HEK293T (cell line): ENCODE results near the gene MORN5.

Experiments used
- CTCF ChIA-PET: fragments of 350-600 bp; formaldehyde crosslinking; extraction: SDS; loops from one replicate; lab custom pipeline; 2021; ENCODE audit warnings: antibody characterized with exemption, inconsistent platforms; lab: Yijun Ruan, JAX
- POLR2A ChIA-PET: fragments of 350-600 bp; formaldehyde crosslinking; extraction: SDS; loops from one replicate; lab custom pipeline; 2020; ENCODE audit warnings: antibody characterized with exemption, inconsistent platforms; lab: Yijun Ruan, JAX
- DNase-seq: peaks from one replicate; pipeline ENCODE4 v3.0.0; 2012; ENCODE audit warnings: mixed read lengths; ENCODE audit errors: extremely low spot score
- ARNT ChIP-seq: fragments of 450-650 bp; IDR thresholded peaks from 2 replicates; pipeline ENCODE4 v1.6.1; 2017; ENCODE audit warnings: mild to moderate bottlenecking
- BHLHE40 ChIP-seq: fragments of 450-650 bp; IDR thresholded peaks from 2 replicates; pipeline ENCODE4 v1.6.1; 2016; ENCODE audit warnings: mild to moderate bottlenecking, moderate library complexity, borderline replicate concordance
- CTBP1 ChIP-seq: fragments of 450-650 bp; IDR thresholded peaks from 2 replicates; pipeline ENCODE4 v1.6.1; 2016; ENCODE audit warnings: borderline replicate concordance
- ELF4 ChIP-seq: fragments of 450-650 bp; IDR thresholded peaks from 2 replicates; pipeline ENCODE4 v1.6.1; 2017; ENCODE audit warnings: antibody characterized with exemption
- FOXA1 ChIP-seq: fragments of 450-650 bp; IDR thresholded peaks from 2 replicates; pipeline ENCODE4 v1.6.1; 2016; ENCODE audit warnings: mild to moderate bottlenecking
- FOXK2 ChIP-seq: fragments of 450-650 bp; IDR thresholded peaks from 2 replicates; pipeline ENCODE4 v1.6.1; 2016; ENCODE audit warnings: mild to moderate bottlenecking
- FOXM1 ChIP-seq: fragments of 450-650 bp; IDR thresholded peaks from 2 replicates; pipeline ENCODE4 v1.6.1; 2017; ENCODE audit warnings: mild to moderate bottlenecking, borderline replicate concordance
- HDGF ChIP-seq: fragments of 450-650 bp; IDR thresholded peaks from 2 replicates; pipeline ENCODE4 v1.6.1; 2017; ENCODE audit warnings: antibody characterized with exemption, borderline replicate concordance
- L3MBTL2 ChIP-seq: fragments of 450-650 bp; conservative IDR thresholded peaks from 2 replicates; pipeline ENCODE4 v1.6.1; 2016; ENCODE audit warnings: mild to moderate bottlenecking
- LEF1 ChIP-seq: fragments of 450-650 bp; IDR thresholded peaks from 2 replicates; pipeline ENCODE4 v1.6.1; 2017; ENCODE audit warnings: mild to moderate bottlenecking, borderline replicate concordance
- NFRKB ChIP-seq: fragments of 450-650 bp; IDR thresholded peaks from 2 replicates; pipeline ENCODE4 v1.6.1; 2016; ENCODE audit warnings: mild to moderate bottlenecking, moderate library complexity
- SP1 ChIP-seq: fragments of 450-650 bp; IDR thresholded peaks from 2 replicates; pipeline ENCODE4 v1.6.1; 2017
- SUZ12 ChIP-seq: fragments of 450-650 bp; IDR thresholded peaks from 2 replicates; pipeline ENCODE4 v1.6.1; 2016; ENCODE audit warnings: mild to moderate bottlenecking
- TARDBP ChIP-seq: fragments of 450-650 bp; IDR thresholded peaks from 2 replicates; pipeline ENCODE4 v1.6.1; 2016
- ZNF384 ChIP-seq: fragments of 450-650 bp; IDR thresholded peaks from 2 replicates; pipeline ENCODE4 v1.6.1; 2016
- TF ChIP-seq, protein P1 (sequence below): fragments of 450-650 bp; IDR thresholded peaks from 2 replicates; pipeline ENCODE4 v1.6.1; 2016

MORN5 gene

DNA sequence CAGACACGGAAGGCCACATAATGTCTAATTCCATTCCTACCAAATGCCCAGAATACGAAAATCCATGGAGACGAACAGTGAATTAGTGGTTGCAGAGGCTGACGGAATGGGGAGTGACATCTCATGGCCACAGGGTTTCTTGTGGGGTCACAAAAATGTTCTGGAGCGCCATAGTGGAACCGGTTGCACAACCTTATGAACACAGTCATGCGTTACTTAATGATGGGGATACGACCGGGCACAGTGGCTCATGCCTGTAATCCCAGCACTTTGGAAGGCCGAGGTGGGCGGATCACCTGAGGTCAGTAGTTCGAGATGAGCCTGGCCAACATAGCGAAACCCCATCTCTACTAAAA, 40.6 kb upstream of the MORN5 start:
- DNase-seq = no peak
- POLR2A ChIA-PET = interaction anchor here (0.8 kb wide), 1 partner anchor 20 kb away, joined by 3 read pairs; no protein-coding TSS in a partner anchor
- TF ChIP-seq FOXM1 = no peak
- TF ChIP-seq, protein P1, sequence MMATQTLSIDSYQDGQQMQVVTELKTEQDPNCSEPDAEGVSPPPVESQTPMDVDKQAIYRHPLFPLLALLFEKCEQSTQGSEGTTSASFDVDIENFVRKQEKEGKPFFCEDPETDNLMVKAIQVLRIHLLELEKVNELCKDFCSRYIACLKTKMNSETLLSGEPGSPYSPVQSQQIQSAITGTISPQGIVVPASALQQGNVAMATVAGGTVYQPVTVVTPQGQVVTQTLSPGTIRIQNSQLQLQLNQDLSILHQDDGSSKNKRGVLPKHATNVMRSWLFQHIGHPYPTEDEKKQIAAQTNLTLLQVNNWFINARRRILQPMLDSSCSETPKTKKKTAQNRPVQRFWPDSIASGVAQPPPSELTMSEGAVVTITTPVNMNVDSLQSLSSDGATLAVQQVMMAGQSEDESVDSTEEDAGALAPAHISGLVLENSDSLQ = no peak
- TF ChIP-seq FOXA1 = no peak
- no peak for TF ChIP-seq ARNT
- TF ChIP-seq BHLHE40 = no peak
- no peak for TF ChIP-seq CTBP1
- TF ChIP-seq HDGF = no peak
- TF ChIP-seq L3MBTL2 = no peak
- no peak for TF ChIP-seq TARDBP
- TF ChIP-seq FOXK2 = no peak
- no peak for TF ChIP-seq ELF4
- no peak for TF ChIP-seq SUZ12
- TF ChIP-seq NFRKB = no peak
- no peak for TF ChIP-seq SP1
- TF ChIP-seq LEF1 = no peak
- TF ChIP-seq ZNF384 = no peak
- CTCF ChIA-PET = interaction anchor here (1.8 kb wide), 1 partner anchor 20 kb away, joined by 6 read pairs; no protein-coding TSS in a partner anchor

- ChIA-PET CTCF (interaction anchor here (1.8 to 4.1 kb wide), 2 partner anchors 20 to 21 kb away, joined by 6 to 50 read pairs; no protein-coding TSS in a partner anchor), POLR2A (no interaction called here)
- TF ChIP-seq SP1 (no peak), FOXK2 (no peak), CTBP1 (no peak), TARDBP (no peak)
- no peak for DNase-seq
Measured at GRCh38 chr9:122119721-122120120, 40.0 kb upstream of the MORN5 start.

DNA sequence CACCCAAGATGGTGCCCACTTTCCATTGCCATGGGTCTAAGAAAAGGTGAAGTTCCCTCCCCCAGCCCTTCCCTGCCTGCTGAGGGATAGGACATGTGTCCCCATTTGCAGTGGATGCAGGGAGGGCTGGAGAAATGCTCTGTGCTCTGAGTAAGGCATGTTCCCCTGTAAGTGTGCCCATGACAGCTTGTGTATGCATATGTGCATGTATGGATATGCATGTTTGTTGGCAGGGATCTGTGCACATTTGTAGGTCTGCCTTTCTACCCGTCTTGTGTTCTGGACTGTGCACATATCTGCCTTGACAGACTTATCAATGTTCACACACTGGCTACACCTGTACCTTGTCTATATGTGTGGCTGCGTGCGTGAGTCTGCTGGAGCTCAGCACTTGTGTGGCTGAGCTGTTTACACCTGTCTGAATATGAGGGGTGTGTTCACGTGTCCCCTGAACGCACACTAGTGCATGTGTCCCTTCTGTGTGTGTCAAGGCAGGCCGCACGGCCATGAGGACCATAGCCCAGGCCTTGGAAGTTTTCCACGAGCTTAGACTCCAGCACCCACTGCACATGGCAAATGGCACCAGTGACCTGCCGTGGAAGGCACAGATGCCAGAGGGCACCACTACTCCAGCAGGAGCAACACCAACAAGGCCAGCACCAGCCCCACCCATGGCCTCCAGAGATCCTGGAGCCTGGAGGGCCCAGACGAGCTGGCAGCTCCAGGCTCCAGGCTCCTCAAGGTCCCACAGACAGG, 39.2 kb upstream of the MORN5 start:
- DNase-seq = no peak
- TF ChIP-seq NFRKB = no peak
- no peak for TF ChIP-seq CTBP1
- TF ChIP-seq HDGF = no peak
- no peak for TF ChIP-seq TARDBP
- TF ChIP-seq FOXK2 = no peak
- TF ChIP-seq ELF4 = no peak
- TF ChIP-seq BHLHE40 = no peak
- no peak for TF ChIP-seq ZNF384
- TF ChIP-seq ARNT = no peak
- TF ChIP-seq L3MBTL2 = no peak
- TF ChIP-seq, protein P1 = no peak
- TF ChIP-seq SP1 = no peak
- no peak for TF ChIP-seq FOXA1
- no peak for TF ChIP-seq LEF1
- no peak for TF ChIP-seq SUZ12
- TF ChIP-seq FOXM1 = no peak
- ChIA-PET POLR2A (interaction anchor here (1.1 kb wide), 1 partner anchor 144 kb away, joined by 3 read pairs; the partner anchor contains the start of genes MRRF and RBM18), CTCF (interaction anchor here (4.1 kb wide), 1 partner anchor 22 kb away, joined by 50 read pairs; no protein-coding TSS in a partner anchor)

DNA sequence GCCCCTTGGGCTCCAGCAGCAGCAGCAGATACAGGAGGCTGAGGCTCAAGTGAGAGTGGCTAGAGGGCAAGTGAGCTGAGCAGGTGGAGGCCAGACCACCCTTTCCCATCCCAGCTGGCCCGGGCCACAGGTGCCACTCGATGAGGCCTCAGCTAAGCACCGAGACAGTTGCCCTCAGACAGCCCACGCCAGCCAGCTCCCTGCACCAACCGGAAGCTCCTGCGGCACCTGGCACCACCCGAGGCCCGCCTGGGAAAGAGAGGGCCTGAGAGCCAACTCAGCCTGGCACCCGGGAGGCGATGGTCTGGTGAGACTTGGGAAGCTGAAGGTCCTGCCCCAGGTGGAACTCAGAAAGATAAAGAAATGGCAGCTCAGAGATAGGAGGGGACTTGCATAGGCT, 38.3 kb upstream of the MORN5 start:
- ChIA-PET CTCF (interaction anchor here (0.6 to 4.1 kb wide), 2 partner anchors 22 to 454 kb away, joined by 3 to 50 read pairs; no protein-coding TSS in a partner anchor), POLR2A (interaction anchor here (1.1 kb wide), 1 partner anchor 143 kb away, joined by 3 read pairs; the partner anchor contains the start of genes MRRF and RBM18)
- DNase-seq = no peak
- TF ChIP-seq, protein P1 = no peak
- no peak for TF ChIP-seq HDGF
- TF ChIP-seq CTBP1 = no peak
- no peak for TF ChIP-seq BHLHE40
- no peak for TF ChIP-seq FOXK2
- no peak for TF ChIP-seq FOXM1
- no peak for TF ChIP-seq ELF4
- TF ChIP-seq SP1 = no peak
- no peak for TF ChIP-seq ZNF384
- no peak for TF ChIP-seq LEF1
- no peak for TF ChIP-seq ARNT
- TF ChIP-seq NFRKB = no peak

DNA sequence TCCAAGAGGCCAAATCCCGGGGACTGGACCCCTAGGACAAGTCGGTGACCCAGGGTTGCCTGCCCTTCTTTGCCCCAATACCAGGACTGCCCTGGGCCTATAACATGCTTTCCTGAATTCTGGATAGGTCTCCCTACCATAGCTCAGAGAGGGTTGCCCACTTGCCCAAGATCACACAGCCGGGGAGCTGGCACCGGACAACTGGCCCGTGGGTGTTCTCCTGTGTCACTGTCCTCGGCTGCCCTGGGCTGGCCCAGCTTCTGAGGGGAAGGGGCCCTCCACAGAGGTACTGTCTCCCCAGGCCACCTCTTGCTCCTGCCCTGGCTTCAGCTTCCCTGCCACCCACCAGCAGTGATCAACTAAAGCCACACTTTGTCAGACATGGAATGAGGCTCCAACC, 37.8 kb upstream of the MORN5 start:
- TF ChIP-seq FOXM1 (no peak), FOXK2 (no peak), CTBP1 (no peak), ARNT (no peak)
- POLR2A ChIA-PET = interaction anchor here (0.6 kb wide), 1 partner anchor 23 kb away, joined by 3 read pairs; no protein-coding TSS in a partner anchor

DNA sequence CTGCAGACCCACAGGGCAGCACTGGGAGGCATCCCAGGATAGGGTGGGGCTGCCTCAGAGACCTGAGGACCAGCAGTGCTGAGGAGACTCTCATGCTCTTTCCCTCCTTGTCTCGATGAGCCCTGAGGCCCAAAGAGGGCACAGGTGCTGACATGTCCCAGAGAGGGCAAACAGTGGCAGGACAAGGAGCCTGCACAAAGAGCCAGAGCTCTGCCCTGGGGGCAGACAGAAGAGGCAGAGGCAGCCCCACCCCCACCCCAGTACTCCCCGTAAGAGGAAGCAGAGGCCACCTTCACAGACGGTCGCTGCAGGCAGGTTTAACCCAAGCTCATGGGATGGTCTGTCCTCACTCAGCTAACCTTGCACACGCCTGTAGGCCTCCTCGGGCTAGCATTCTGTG, 37.2 kb upstream of the MORN5 start:
- DNase-seq = no peak
- TF ChIP-seq HDGF = no peak
- TF ChIP-seq CTBP1 = no peak
- TF ChIP-seq ELF4 = no peak
- no peak for TF ChIP-seq TARDBP
- TF ChIP-seq ARNT = no peak
- TF ChIP-seq FOXA1 = no peak
- no peak for TF ChIP-seq NFRKB
- TF ChIP-seq ZNF384 = no peak
- TF ChIP-seq L3MBTL2 = no peak
- TF ChIP-seq, protein P1 = no peak
- TF ChIP-seq BHLHE40 = no peak
- no peak for TF ChIP-seq LEF1
- ChIA-PET CTCF (interaction anchor here (0.9 to 4.6 kb wide), 5 partner anchors 24 to 231 kb away, joined by 3 to 55 read pairs (median 10); no protein-coding TSS in a partner anchor), POLR2A (interaction anchor here (0.6 to 1.1 kb wide), 2 partner anchors 23 kb away, joined by 3 to 4 read pairs; no protein-coding TSS in a partner anchor)

More for the DNA sequence above, 37.8 kb upstream of the MORN5 start:
- CTCF ChIA-PET = interaction anchor here (0.6 to 4.6 kb wide), 4 partner anchors 23 to 454 kb away, joined by 3 to 55 read pairs (median 30); no protein-coding TSS in a partner anchor
- DNase-seq = no peak
